GM12892 (cell line): ENCODE results near the gene SSTR1.

ENCODE experiments used
- POLR2A ChIP-seq: IDR thresholded peaks from 2 replicates; pipeline ENCODE4 v1.6.1; 2011; ENCODE audit warnings: low read depth, low read length, control low read depth
- TAF1 ChIP-seq: IDR thresholded peaks from 2 replicates; pipeline ENCODE4 v1.6.1; 2011; ENCODE audit warnings: low read depth, mild to moderate bottlenecking, control low read depth, low read length, borderline replicate concordance

DNA sequence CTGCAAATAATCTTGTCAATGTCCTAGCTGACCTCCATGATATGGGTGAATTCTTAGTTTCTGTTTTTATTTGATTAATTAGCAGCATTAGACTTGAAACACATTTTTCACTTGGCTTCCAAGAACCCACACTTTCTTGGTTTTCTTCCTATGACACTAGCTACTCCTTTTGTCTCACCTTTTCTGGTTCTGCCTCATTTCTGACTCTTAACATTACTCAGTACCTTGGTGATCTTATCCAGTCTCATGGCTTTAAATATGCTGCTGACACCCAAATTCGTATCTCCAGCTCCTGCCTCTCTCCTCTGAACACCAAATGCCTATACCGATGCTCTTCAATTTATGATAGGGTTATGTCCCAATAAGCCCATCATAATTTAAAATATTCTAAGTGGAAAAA is 32.0 kb upstream of the SSTR1 start:
- TF ChIP-seq TAF1 (no peak), POLR2A (no peak)
